GM18861 (cell line): Measurements from ENCODE around the gene PAQR5.
"Not testable (repeated sequence)": the region's sequence is repeated elsewhere in the genome, so short reads cannot be mapped to it uniquely, and the experiment has no call there.

ENCODE experiments used
- ATAC-seq: cut with Tn5 transposase; IDR thresholded peaks from one replicate; pipeline ENCODE4 v1.9.1; 2021; ENCODE audit not compliant: unreplicated experiment

The PAQR5 gene

GRCh38 chr15:69298697-69299441, at the start of gene PAQR5:
PAQR5 (plus strand) TSS chr15:69298912; CDS start chr15:69360081, 61,169 bp downstream.
- no peak for ATAC-seq

GRCh38 chr15:69253156-69253555, 45.6 kb upstream of the PAQR5 start:
- ATAC-seq: no peak

- no peak for ATAC-seq
These were observed 33.3 kb upstream of the PAQR5 start for GRCh38 chr15:69265347-69265955.

GRCh38 chr15:69271217-69271616, 27.5 kb upstream of the PAQR5 start:
- no peak for ATAC-seq

GRCh38 chr15:69272139-69272538, 26.6 kb upstream of the PAQR5 start:
- ATAC-seq: no peak

- no peak for ATAC-seq
These were observed 25.8 kb upstream of the PAQR5 start for GRCh38 chr15:69272891-69273290.

- no peak for ATAC-seq
These were observed 23.5 kb upstream of the PAQR5 start for GRCh38 chr15:69275074-69275670.

GRCh38 chr15:69275933-69276560, 22.7 kb upstream of the PAQR5 start:
- ATAC-seq: no peak

- no peak for ATAC-seq
These were observed 21.4 kb upstream of the PAQR5 start for GRCh38 chr15:69277316-69277715.

GRCh38 chr15:69279636-69280035, 19.1 kb upstream of the PAQR5 start:
- ATAC-seq: no peak

GRCh38 chr15:69280783-69281182, 17.9 kb upstream of the PAQR5 start:
- ATAC-seq: no peak

GRCh38 chr15:69282104-69282743, 16.5 kb upstream of the PAQR5 start:
- ATAC-seq: no peak

- no peak for ATAC-seq
These were observed 12.9 kb upstream of the PAQR5 start for GRCh38 chr15:69285834-69286233.

GRCh38 chr15:69288011-69288410, 10.7 kb upstream of the PAQR5 start:
- no peak for ATAC-seq

GRCh38 chr15:69288531-69289341, 10.0 kb upstream of the PAQR5 start:
- ATAC-seq: no peak

- no peak for ATAC-seq
These were observed 9.2 kb upstream of the PAQR5 start for GRCh38 chr15:69289342-69290146.

- no peak for ATAC-seq
These were observed 8.2 kb upstream of the PAQR5 start for GRCh38 chr15:69290346-69291164.

GRCh38 chr15:69291651-69292050, 7.1 kb upstream of the PAQR5 start:
- ATAC-seq: not testable (repeated sequence)
